GM12891 (cell line): ENCODE measurements around the gene PPP5C.

Experiments used
- DNase-seq: peaks from one replicate; pipeline ENCODE4 v3.0.0; 2011; ENCODE audit warnings: low spot score; ENCODE audit not compliant: insufficient read length
- FAIRE-seq: peaks from 2 replicates; lab custom pipeline; 2011; peaks lifted over from hg19 to GRCh38; lab: Jason Lieb, UNC
- PAX5 ChIP-seq: IDR thresholded peaks from 2 replicates; pipeline ENCODE4 v1.6.1; 2011; ENCODE audit warnings: low read length, moderate library complexity, mild to moderate bottlenecking; ENCODE audit not compliant: insufficient read depth, severe bottlenecking
- POLR2A ChIP-seq: IDR thresholded peaks from 2 replicates; pipeline ENCODE4 v1.6.1; 2011; ENCODE audit warnings: low read depth, low read length, control low read depth
- POLR2AphosphoS5 ChIP-seq: IDR thresholded peaks from 2 replicates; pipeline ENCODE4 v1.6.1; 2011; ENCODE audit warnings: low read depth, low read length, control low read depth
- POU2F2 ChIP-seq: IDR thresholded peaks from 2 replicates; pipeline ENCODE4 v1.6.1; 2011; ENCODE audit warnings: low read depth, mild to moderate bottlenecking, control low read depth, low read length, moderate library complexity
- SPI1 ChIP-seq: IDR thresholded peaks from 2 replicates; pipeline ENCODE4 v1.6.1; 2011; ENCODE audit warnings: low read depth, low read length, control low read depth
- TAF1 ChIP-seq: IDR thresholded peaks from 2 replicates; pipeline ENCODE4 v1.6.1; 2011; ENCODE audit warnings: low read depth, low read length, control low read depth

Gene PPP5C

DNA sequence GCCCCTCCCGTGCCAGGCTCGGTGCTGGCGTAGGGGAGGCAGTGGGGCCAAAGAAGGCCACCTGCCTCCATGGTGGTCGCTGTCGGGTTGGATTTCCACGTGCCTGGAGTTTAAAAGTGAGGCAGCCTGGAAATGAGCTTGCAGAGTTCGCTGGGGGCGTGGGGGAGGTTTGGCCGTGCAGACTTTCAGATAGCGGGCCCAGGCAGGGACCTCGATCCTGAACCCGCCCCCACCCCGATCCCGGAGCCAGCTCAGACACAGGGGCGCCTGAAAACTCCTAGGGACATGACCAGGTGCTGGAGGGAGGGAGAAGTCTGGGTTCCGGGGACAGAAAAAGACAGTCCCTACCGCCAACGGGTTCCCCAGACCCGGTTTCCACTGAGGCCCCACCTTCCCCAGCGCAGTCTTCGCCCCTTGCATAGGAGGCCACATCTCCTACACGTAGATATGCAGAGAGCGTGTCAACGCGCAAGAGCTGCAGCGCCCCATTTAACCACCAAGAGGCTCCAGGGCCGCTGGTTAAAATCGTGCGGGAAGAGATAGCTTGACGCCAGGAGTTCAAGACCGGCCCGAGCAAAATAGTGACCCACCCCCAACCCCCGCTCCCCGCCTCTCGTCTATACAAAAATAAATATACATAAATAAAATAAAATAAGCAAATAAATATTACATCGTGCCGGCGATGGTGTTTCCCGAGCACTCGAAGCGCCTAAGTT lies 58.0 kb downstream of the PPP5C start:
- DNase-seq (no peak), FAIRE-seq (no peak)
- no peak for TF ChIP-seq POU2F2

DNA sequence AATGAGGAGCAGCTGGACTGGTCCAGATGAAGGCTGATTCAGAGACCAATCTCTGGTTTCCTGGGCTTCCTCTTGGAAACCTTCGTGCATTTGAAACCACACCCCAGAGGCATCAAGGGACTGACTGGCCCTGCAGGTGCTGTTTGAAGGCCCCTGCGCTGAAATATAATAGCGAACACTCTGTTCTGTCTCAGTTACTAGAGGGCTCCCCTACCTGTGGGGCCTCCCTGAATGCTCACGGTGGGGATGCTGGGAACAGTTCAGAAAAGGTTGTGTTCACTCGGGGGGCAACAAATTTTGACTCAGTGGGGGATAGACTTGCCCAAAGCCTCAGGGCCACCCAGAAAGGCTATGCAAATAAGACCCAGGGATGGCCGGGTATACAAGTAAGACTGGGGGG lies 60.1 kb downstream of the PPP5C start:
- TF ChIP-seq SPI1 (no peak), POU2F2 (no peak), POLR2AphosphoS5 (no peak), POLR2A (no peak), TAF1 (no peak), PAX5 (no peak)
- FAIRE-seq (no peak), DNase-seq (no peak)

DNA sequence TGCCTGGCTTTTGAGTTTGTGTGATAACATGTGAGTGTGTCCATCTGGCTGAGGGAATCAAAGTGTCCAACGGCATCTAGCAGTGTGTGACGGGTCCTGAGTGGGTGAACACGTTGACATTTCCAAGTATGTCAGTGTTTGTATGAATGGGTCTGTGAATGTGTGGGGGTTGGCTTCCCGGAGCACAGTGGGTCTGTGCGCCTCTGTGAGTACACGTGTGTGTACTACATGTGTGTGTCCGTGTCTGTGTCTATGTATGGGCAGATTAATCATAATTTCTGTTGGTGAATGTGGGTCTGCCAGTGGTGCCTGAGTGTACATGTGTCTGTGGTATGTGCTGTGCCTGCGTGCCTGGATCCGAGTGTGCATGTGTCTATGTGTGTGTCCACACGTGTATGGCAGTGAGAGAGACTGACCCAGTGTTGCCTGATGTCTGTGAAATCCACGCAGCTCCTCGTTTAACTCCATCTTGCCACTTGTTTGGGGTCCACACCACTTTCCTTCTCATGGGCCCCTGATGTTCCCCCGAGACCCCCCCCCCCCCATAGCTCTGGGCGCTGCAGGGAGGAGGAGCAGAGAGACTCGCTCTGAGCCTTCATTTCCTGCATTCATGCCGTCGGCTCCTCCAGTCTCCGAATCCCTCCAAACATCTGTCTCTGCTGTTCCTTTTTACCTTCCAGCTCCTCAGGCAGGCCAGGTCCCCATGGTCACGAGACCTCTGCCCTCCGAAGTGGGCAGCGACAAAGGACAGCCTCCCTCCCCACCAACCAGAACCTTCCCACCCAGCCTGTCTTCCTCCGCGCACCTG lies 61.2 kb downstream of the PPP5C start:
- TF ChIP-seq POU2F2 (no peak), TAF1 (no peak), SPI1 (no peak), PAX5 (no peak), POLR2AphosphoS5 (no peak), POLR2A (no peak)
- DNase-seq (no peak), FAIRE-seq (no peak)

DNA sequence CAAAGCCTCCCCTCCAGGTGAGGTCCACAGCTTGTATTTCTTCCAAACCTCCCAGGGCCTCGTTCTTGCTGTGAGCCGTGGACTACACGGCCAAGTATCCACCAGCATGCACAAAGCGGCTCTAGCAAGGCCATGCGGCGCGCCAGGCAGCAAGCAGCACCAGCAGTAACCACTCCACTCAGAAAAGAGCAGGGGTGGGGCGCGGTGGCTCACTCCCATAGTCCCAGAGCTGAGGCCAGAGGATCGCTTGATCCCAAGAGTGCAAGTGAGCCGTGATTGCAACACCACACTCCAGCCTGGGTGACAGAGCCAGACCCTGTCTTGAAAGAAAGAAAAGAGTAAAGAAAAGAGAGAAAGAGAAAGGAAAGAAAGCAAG lies 61.8 kb downstream of the PPP5C start:
- no peak for DNase-seq
- TF ChIP-seq POLR2AphosphoS5 (no peak), TAF1 (no peak), POLR2A (no peak), POU2F2 (no peak), PAX5 (no peak), SPI1 (no peak)
- FAIRE-seq: no peak

DNA sequence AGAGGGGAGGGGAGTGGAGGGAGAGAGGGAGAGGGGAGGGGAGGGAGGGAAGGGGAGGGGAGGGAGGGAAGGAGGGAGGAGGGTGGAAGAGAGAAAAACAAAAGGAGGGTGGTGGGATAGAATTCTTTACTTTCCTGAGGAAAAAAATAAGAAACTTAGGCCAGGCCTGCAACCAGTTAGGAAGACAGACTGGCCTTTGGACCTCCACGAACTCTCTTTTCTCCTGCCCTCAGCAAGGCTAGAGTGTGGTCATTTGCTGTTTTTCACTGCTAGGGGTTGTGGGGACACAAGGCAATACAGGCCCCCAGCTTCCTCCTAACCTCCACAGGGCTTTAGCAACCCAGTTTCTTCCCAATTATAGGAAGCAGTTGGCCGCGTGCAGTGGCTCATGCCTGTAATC lies 62.3 kb downstream of the PPP5C start:
- TF ChIP-seq SPI1 (no peak), POLR2AphosphoS5 (no peak), POLR2A (no peak), TAF1 (no peak), POU2F2 (no peak), PAX5 (no peak)
- no peak for FAIRE-seq
- no peak for DNase-seq

DNA sequence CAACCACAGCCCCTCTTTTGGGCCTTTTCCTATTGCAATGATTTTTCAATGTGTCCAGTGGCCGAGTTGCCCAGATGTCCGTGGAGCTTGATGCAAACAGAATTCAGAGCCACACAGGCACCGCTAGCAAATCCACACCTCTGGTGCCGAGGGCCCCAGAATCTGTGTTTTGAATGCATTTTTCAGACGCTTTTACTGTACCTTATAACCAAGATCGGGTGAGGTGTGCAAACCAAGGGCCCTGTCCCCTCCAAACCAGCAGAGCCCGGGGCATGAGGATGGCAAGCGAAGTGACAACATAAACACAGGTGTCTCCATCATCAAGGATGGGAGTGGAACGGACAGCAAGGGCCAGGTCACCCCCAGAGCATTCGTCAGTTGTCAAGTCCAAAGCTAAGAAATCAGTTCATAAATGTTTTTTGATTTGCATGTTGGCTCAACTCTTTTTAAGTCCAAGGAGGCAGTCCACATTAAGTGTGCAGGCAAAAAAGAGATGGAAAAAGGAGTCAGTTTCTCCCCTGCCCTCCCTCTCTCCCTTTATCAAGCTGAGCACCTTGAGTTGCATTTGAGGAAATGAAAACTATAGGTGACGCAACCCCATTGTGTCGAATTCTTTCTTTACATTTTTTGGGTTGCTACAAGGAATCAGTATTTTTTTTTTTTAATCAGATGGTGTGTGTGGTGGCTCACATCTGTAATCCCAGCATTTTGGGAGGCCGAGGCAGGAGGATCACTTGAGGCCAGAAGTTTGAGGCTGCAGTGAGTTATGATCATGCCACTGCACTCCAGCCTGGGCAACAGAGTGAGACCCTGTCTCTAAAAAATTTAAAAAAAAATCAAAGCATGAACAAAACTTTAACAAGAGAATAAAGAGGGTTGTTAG lies 63.6 kb downstream of the PPP5C start:
- no peak for FAIRE-seq
- no peak for TF ChIP-seq TAF1
- no peak for TF ChIP-seq SPI1
- TF ChIP-seq POLR2A: no peak
- TF ChIP-seq POU2F2: no peak
- TF ChIP-seq PAX5: no peak
- no peak for TF ChIP-seq POLR2AphosphoS5
- no peak for DNase-seq

DNA sequence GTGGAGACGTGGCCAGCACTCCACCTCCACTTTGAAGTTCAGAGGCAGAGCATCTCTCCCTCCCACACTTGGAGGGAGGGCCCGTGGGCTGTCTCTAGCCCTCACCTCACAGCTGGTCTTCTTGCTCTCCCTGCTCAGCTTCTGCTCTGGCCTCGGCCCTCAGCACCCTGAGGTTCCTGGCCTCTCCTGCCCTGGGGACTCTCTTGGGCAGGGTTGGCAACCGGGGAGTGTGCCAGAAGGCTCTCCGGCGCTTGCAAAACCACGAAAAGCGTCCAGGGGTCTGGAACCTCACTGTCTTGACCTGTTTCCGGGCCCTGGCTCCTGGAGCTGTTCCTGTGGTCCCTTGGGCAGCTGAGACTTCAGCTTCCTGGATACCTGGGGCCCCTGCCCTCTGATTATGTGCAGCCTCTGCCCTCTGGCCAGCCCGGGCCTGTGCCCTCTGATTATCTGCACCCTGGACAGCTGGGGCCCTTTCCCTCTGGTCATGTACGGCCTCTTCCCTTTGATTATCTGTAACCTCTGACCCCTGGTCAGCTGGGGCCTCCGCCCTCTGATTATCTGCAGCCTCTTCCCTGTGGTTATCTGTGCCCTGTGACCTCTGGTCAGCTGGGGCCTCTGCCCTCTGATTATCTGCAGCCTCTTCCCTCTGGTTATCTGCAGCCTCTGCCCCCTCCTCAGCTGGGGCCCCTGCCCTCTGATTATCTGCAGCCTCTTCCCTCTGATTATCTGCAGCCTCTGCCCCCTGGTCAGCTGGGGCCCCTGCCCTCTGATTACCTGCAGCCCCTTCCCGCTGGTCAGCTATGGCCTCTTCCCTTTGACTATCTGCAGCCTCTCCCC lies 64.4 kb downstream of the PPP5C start:
- DNase-seq (no peak), FAIRE-seq (no peak)
- TF ChIP-seq TAF1 (no peak), POLR2A (no peak), POU2F2 (no peak), PAX5 (no peak), POLR2AphosphoS5 (no peak), SPI1 (no peak)

DNA sequence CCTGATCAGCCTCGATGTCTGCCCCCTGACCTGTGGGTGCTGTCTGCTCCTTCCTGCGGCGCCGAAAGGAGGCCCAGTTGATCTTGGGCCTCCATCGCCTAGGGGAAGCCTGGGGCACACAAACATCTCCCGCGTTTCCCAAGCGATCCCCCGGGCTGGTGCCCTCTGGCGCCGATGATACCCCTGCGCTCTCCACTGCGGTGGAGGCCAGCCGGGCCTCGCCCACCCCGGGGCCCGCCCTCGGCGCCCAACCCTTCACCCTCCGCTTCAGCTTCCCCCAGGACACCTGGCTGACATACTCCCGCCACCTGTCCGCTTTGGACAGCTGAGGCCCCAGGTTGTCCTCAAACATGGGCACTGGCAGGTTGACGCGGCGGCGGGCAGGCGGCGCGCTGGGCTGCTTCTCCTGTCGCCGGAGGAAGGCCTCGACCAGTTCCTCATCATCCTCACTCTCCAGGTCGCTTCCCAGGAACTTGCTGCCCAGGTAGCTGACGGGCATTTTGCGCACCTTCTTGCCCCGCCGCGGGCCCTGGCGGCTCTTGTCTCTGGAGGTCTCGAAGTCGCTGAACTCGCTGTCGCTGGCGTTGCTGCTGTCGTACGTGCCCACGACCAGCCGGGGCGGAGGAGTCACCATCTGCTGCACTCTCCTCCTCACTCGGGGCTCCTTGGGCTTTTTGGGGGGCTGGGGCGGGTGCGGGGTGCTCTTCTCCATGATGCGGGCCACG lies 65.2 kb downstream of the PPP5C start:
- no peak for FAIRE-seq
- no peak for TF ChIP-seq POU2F2
- no peak for TF ChIP-seq TAF1
- TF ChIP-seq SPI1: no peak
- TF ChIP-seq POLR2AphosphoS5: no peak
- TF ChIP-seq POLR2A: no peak
- no peak for TF ChIP-seq PAX5
- no peak for DNase-seq
